Purkinje cell (primary cell): ENCODE measurements around the gene EFR3B. TPM values are rescaled to one million over a fixed set of nuclear protein-coding genes. Genes with fewer than 3 reads are reported as not detected.

ENCODE experiments used
- polyA plus RNA-seq: library from polyadenylated mRNA; unstranded; fragments of >200 nt; fragmentation: Nextera tagmentation; gene quantifications from 2 replicates; pipeline ENCODE4 v1.2.1, GENCODE V29; 2014

EFR3B gene, protein sequence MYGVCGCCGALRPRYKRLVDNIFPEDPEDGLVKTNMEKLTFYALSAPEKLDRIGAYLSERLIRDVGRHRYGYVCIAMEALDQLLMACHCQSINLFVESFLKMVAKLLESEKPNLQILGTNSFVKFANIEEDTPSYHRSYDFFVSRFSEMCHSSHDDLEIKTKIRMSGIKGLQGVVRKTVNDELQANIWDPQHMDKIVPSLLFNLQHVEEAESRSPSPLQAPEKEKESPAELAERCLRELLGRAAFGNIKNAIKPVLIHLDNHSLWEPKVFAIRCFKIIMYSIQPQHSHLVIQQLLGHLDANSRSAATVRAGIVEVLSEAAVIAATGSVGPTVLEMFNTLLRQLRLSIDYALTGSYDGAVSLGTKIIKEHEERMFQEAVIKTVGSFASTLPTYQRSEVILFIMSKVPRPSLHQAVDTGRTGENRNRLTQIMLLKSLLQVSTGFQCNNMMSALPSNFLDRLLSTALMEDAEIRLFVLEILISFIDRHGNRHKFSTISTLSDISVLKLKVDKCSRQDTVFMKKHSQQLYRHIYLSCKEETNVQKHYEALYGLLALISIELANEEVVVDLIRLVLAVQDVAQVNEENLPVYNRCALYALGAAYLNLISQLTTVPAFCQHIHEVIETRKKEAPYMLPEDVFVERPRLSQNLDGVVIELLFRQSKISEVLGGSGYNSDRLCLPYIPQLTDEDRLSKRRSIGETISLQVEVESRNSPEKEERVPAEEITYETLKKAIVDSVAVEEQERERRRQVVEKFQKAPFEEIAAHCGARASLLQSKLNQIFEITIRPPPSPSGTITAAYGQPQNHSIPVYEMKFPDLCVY
- polyA plus RNA-seq: 2.7 and 4.0 TPM in 2 replicates

DNA sequence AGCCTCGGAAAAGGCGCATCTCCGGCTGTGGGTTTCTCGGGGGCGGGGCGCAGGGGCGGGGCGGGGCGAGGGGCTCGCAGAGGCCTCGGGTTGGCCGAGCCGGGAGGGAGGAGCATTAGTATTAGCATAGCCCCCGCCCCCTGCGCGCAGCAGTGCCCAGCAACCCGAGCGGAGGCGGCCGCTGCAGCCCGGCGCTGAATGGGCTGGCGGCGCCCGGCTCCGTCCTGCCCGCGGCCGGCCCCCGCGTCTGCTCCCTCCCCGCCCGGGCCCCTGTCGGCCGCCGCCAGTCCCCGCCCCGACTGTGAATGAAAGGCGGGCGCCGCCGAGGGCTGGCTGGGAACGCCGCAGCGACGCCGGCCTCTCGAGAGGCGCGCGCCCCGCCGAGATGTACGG is at the start of gene EFR3B:
Gene EFR3B (plus strand): TSS at position 149 of the 393 bp plus-strand sequence. CDS start 237 bp downstream, at position 386.

DNA sequence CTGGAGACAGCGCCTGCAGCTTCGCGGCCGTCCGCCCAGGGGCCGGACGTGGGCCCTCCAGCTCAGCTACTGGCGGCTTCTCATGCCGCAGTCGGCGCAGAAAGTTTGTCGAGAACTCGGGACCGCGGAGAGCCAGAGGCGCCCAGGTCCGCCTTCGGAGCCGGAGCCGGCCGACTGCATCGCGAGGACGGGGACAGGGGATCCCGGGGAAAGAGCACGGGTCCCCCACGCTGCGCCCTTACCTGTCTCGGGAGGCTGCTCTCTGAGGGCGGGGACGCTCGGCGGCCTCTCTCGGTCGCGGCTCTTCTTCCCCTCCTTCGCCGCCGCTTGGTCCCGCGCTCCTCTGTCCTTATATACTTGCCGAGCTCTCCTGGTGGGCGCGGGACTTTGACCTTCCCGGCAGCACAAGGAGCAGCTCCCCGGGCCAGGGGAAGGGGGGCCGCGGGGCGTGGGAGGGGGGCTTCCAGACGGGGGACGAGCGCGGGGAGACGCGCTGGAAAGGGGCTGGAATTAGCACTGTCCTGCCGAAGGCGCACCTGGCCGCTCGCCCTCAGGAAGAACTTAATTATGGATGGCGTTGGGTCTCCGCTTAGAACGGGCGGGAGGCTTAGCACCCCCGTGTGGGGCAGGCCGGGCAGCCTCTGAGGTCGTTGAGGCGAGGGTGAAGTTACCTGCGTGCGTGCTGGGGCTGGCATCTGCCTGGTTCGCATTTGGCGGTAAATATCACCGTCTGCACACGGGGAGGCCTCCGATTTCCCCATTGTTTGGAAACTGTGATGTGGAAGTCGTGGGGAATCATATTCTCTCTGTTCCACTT is 126.6 kb downstream of the EFR3B start, which contains the start of gene POMC:
Gene POMC (minus strand): TSS at position 325 of the 817 bp plus-strand sequence. CDS start 3,808 bp downstream, outside the sequence.

Other genes with a start within 250 kb of the EFR3B start
- gene PTRHD1, start 248.7 kb upstream of the EFR3B start, polyA plus RNA-seq: 74.9 and 90.1 TPM in 2 replicates
- 2.5 and 3.0 TPM in 2 replicates for gene CENPO, start 248.7 kb upstream of the EFR3B start, polyA plus RNA-seq
- 2.8 and 4.7 TPM in 2 replicates for gene ADCY3, start 121.8 kb upstream of the EFR3B start, polyA plus RNA-seq
- gene DNAJC27, start 70.1 kb upstream of the EFR3B start, polyA plus RNA-seq: 17.2 and 26.4 TPM in 2 replicates
- not detected in 2 replicates for gene POMC, start 126.5 kb downstream of the EFR3B start, polyA plus RNA-seq